ENCODE measurements around the gene SHFL.

The SHFL gene

DNA sequence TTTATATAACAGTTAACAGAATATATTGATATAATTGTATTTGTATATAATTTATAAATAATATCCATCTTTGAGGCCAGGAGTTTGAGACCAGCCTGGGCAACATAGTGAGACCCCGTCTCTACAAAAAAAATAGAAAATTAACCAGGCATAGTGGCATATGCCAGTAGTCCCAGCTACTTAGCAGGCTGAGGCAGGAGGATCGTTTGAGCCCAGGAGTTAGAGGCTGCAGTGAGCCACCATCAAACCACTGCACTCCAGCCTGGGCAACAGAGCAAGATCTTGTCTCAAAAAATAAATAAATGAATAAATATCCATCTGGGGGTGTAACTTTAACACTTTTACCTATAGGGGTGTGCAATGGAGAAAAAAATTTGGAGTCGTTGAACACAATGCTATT is 1.3 kb upstream of the SHFL start:
- in situ Hi-C loops (cut with MboI; ENCODE audit: low sequenced_read_pairs, unreplicated experiment), result no loop called here
- TF ChIP-seq, protein P1, sequence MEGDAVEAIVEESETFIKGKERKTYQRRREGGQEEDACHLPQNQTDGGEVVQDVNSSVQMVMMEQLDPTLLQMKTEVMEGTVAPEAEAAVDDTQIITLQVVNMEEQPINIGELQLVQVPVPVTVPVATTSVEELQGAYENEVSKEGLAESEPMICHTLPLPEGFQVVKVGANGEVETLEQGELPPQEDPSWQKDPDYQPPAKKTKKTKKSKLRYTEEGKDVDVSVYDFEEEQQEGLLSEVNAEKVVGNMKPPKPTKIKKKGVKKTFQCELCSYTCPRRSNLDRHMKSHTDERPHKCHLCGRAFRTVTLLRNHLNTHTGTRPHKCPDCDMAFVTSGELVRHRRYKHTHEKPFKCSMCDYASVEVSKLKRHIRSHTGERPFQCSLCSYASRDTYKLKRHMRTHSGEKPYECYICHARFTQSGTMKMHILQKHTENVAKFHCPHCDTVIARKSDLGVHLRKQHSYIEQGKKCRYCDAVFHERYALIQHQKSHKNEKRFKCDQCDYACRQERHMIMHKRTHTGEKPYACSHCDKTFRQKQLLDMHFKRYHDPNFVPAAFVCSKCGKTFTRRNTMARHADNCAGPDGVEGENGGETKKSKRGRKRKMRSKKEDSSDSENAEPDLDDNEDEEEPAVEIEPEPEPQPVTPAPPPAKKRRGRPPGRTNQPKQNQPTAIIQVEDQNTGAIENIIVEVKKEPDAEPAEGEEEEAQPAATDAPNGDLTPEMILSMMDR (IDR thresholded peaks at IDR 0.05; ENCODE audit: borderline replicate concordance, control extremely low read depth, extremely low read depth, insufficient read depth, missing control alignments), result no peak
- DNase-seq (ENCODE audit: low spot score), result no peak

DNA sequence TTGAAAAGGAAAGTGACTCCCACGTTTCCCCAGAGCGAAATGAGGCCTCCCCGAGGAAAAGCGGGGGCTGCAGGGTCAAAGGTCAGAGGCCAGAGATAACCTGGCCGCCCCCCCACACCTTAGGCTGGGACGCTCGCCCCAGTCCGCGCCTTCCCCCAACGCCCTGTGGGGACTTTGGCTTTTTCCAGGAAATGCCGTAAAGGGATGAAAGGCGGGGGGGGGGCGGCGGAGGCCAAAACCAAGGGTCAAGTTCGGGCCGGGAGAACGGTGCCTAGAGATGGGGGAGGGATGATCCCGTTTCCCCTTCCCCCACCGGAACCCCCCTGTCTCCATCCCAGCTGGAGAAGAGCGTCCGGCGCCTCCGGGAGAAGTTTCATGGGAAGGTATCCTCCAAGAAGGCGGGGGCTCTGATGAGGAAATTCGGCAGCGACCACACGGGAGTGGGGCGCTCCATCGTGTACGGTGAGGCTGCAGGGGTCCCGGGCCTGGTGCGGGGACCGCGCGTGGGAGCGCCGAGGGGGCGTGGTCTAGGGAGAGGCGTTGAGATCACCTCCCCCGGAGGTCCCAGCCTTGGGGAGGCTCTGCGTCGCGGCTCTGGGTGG is 575 bp downstream of the SHFL start:
- DNase-seq (ENCODE audit: low spot score), result peak; percentile 58
- TF ChIP-seq, protein P1 (IDR thresholded peaks at IDR 0.05; ENCODE audit: borderline replicate concordance, control extremely low read depth, extremely low read depth, insufficient read depth, missing control alignments), result no peak
- in situ Hi-C loops (cut with MboI; ENCODE audit: low sequenced_read_pairs, unreplicated experiment), result no loop called here

DNA sequence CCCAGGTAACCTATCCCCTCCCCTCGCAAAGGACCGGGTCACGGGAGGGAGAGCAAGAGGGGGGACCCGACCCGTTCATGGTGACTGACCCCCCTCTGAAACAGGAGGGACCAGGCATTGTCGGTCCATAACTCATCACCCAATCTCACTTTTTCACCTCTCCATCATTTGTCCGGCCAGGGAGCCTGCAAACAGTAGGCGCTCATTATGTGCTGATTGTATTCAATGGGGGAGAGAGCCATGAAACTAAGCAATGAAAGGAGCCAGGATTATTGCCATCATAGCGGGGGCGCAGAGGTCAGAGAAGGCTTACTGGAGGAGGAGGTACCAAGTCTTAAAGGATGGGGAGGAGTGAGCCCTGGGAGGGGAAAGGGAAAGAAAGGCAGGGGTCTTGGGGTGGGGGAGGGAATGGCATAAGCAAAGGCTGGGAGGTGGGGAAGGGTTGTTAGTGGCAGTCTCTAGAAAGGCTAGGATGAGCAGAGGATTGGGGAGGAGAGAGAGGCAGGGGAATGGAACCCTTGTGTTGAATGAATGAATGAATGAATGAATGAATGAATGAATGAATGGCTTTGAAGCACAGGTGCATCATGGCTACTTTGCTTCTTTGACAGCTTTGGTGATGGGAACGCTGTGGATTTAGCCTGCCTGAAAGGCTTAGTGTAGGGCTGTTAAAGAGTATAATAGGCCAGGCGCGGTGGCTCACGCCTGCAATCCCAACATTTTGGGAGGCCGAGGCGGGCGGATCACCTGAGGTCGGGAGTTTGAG is 1.4 kb downstream of the SHFL start:
- in situ Hi-C loops (cut with MboI; ENCODE audit: low sequenced_read_pairs, unreplicated experiment), result no loop called here
- TF ChIP-seq, protein P1 (IDR thresholded peaks at IDR 0.05; ENCODE audit: borderline replicate concordance, control extremely low read depth, extremely low read depth, insufficient read depth, missing control alignments), result no peak
- no peak for DNase-seq (ENCODE audit: low spot score)

DNA sequence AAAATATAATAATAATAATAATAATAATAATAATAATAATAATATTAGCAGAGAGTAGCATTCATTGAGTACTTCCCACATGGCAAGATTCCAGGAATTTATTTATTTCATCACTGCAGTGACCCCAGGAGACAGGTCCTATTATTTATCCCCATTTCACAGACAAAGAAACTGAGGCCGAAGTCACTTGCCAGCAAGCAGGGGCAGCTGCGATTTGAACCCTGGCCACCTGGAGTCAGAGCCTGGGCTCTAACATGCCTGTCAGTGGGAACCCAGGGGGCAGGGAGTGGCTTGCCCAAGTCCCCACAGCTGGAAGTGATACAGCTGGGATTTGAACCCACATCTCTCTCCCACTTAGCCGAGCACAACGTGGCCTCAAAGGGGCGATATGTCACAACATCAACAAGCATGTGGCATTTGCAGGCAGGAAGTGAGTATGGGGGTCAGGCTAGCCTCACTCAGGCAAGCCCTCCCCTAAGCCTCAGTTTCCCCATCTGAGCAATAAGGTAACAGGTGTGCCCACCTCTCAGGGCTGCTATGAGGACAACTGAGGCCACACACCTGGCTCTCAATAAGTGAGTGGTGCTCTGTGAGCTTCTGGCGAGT is 2.9 kb downstream of the SHFL start:
- TF ChIP-seq, protein P1 (IDR thresholded peaks at IDR 0.05; ENCODE audit: borderline replicate concordance, control extremely low read depth, extremely low read depth, insufficient read depth, missing control alignments), result no peak
- in situ Hi-C loops (cut with MboI; ENCODE audit: low sequenced_read_pairs, unreplicated experiment), result no loop called here
- DNase-seq (ENCODE audit: low spot score), result no peak

DNA sequence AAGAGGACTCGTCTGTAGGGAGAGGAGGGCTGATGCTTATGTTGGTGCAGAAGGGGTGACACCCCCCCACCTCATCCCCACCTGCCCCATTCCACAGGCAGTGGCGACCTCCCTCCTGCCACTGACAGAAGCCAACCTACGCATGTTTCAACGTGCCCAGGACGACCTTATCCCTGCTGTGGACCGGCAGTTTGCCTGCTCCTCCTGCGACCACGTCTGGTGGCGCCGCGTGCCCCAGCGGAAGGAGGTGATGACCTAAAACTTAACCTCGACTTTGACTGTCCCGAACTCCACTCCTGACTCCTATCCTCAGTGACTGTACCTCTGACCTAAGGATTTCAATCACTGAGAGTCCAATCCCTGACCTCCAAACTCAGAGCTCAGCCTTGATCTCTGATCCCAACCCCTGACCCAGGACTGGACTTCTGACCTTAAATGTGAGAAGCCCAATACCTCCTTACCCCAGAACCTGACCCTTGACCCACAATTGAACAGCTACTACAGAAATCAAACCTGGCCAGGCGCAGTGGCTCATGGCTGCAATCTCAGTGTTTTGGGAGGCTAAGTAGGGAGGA is 3.8 kb downstream of the SHFL start:
- in situ Hi-C loops (cut with MboI; ENCODE audit: low sequenced_read_pairs, unreplicated experiment), result no loop called here
- TF ChIP-seq, protein P1 (IDR thresholded peaks at IDR 0.05; ENCODE audit: borderline replicate concordance, control extremely low read depth, extremely low read depth, insufficient read depth, missing control alignments), result no peak
- DNase-seq (ENCODE audit: low spot score), result no peak

DNA sequence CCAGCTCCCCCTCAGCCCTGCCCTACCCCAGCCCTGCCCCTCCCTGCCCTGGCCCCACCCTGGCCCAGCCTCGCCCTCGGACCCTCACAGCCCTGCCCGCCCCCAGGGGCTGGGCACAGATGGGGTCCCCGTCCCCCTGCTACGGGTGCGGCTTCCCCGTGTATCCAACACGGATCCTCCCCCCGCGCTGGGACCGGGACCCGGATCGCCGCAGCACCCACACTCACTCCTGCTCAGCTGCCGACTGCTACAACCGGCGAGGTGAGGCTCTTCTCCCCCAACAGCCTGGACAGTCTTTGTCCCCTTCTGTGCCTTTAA is 5.2 kb downstream of the SHFL start:
- TF ChIP-seq, protein P1 (IDR thresholded peaks at IDR 0.05; ENCODE audit: borderline replicate concordance, control extremely low read depth, extremely low read depth, insufficient read depth, missing control alignments), result no peak
- no peak for DNase-seq (ENCODE audit: low spot score)
- in situ Hi-C loops (cut with MboI; ENCODE audit: low sequenced_read_pairs, unreplicated experiment), result no loop called here

Measured in GM13976 (cell line).